Keratinocyte (primary cell): ENCODE data around the gene MAPK13. TPM values are rescaled to one million over a fixed set of nuclear protein-coding genes. Genes with fewer than 3 reads are reported as not detected.

Experiments used
- DNase-seq: peaks from one replicate; pipeline ENCODE4 v3.0.0-alpha.2; 2011; ENCODE audit warnings: low read depth, missing footprints, low spot score
- FAIRE-seq: peaks from 2 replicates; lab custom pipeline; 2011; peaks lifted over from hg19 to GRCh38; lab: Jason Lieb, UNC
- H2AFZ ChIP-seq: 2 replicates; pipeline ENCODE4 v1.6.0; 2012; ENCODE audit warnings: low read length, control low read depth, inconsistent platforms; ENCODE audit not compliant: control insufficient read depth
- H3K27ac ChIP-seq: 2 replicates; pipeline ENCODE4 v1.5.1; 2011; ENCODE audit warnings: low read length; ENCODE audit not compliant: control insufficient read depth, insufficient read depth
- H3K27me3 ChIP-seq: 3 replicates; pipeline ENCODE4 v1.6.0; 2011; ENCODE audit warnings: low read length; ENCODE audit not compliant: control insufficient read depth, insufficient read depth; ENCODE audit errors: extremely low read depth
- H3K36me3 ChIP-seq, 2 experiments: 2 replicates in 1 of 2; 3 replicates in 1 of 2; pipeline ENCODE4 v1.5.1; 2011; ENCODE audit warnings: low read length in 2 of 2, mild to moderate bottlenecking in 1 of 2; ENCODE audit not compliant: control insufficient read depth in 2 of 2, insufficient read depth in 2 of 2; ENCODE audit errors: extremely low read depth in 1 of 2
- H3K4me1 ChIP-seq: 3 replicates; pipeline ENCODE4 v1.5.1; 2011; ENCODE audit warnings: low read length; ENCODE audit not compliant: control insufficient read depth, insufficient read depth; ENCODE audit errors: extremely low read depth
- H3K4me2 ChIP-seq: 3 replicates; pipeline ENCODE4 v1.6.0; 2011; ENCODE audit warnings: low read depth, low read length; ENCODE audit not compliant: control insufficient read depth, insufficient read depth; ENCODE audit errors: extremely low read depth
- H3K4me3 ChIP-seq, 3 experiments: fragments of 200-600 bp in 1 of 3; sonication (generic) in 1 of 3; 2 replicates in 2 of 3; 3 replicates in 1 of 3; pipeline ENCODE4 v1.5.1; 2011 to 2016; ENCODE audit warnings: low read length in 3 of 3, mild to moderate bottlenecking in 3 of 3, control low read depth in 2 of 3, inconsistent platforms in 1 of 3, low read depth in 1 of 3, mixed read lengths in 1 of 3, mixed run types in 1 of 3, moderate library complexity in 1 of 3; ENCODE audit not compliant: control insufficient read depth in 2 of 3, insufficient read depth in 2 of 3; ENCODE audit errors: extremely low read depth in 1 of 3
- H3K79me2 ChIP-seq: 2 replicates; pipeline ENCODE4 v1.6.0; 2012; ENCODE audit warnings: low read length; ENCODE audit not compliant: control insufficient read depth, insufficient read depth
- H3K9ac ChIP-seq: 3 replicates; pipeline ENCODE4 v1.6.0; 2011; ENCODE audit warnings: low read length; ENCODE audit not compliant: control insufficient read depth, insufficient read depth; ENCODE audit errors: extremely low read depth
- H3K9me1 ChIP-seq: 3 replicates; pipeline ENCODE4 v1.6.0; 2011; ENCODE audit warnings: low read length; ENCODE audit not compliant: control insufficient read depth, insufficient read depth; ENCODE audit errors: extremely low read depth
- H3K9me3 ChIP-seq: 2 replicates; pipeline ENCODE4 v1.5.1; 2012; ENCODE audit warnings: low read depth, low read length; ENCODE audit not compliant: control insufficient read depth
- H4K20me1 ChIP-seq: 3 replicates; pipeline ENCODE4 v1.6.0; 2011; ENCODE audit warnings: low read length; ENCODE audit not compliant: control insufficient read depth, insufficient read depth; ENCODE audit errors: extremely low read depth
- EZH2 ChIP-seq: IDR thresholded peaks from one replicate; pipeline ENCODE4 v1.6.1; 2012; ENCODE audit warnings: inconsistent platforms, mild to moderate bottlenecking, low read length, moderate library complexity
- dilution Hi-C: fragments of 300-500 bp; cut with MboI; formaldehyde crosslinking; loops from one replicate; pipeline ENCODE4 v1.7.0; 2020; ENCODE audit warnings: low sequenced_read_pairs; ENCODE audit not compliant: extremely low pct_ligation_motif_present
- polyA minus RNA-seq, 3 experiments: library from RNA; depleted of rRNA, polyadenylated mRNA; stranded (reverse); fragments of >200 nt; gene quantifications; 1 replicate in 1 of 3; 2 replicates in 1 of 3; 3 replicates in 1 of 3; pipeline ENCODE4 v1.2.3, GENCODE V29; 2011
- polyA plus RNA-seq, 5 experiments: library from polyadenylated mRNA; depleted of rRNA in 3 of 5; stranded (reverse) in 3 of 5; stranded (forward) in 1 of 5; unstranded in 1 of 5; fragments of >200 nt; gene quantifications; 1 replicate in 1 of 5; 2 replicates in 3 of 5; 3 replicates in 1 of 5; pipeline versions ENCODE4 v1.2.1 to v1.2.3, GENCODE V29; 2011 to 2012; ENCODE audit warnings: missing spikeins in 2 of 5, low read depth in 1 of 5, low replicate concordance in 1 of 5
- TF ChIP-seq, protein P1 (sequence below), 3 experiments: IDR thresholded peaks in 1 of 3; conservative IDR thresholded peaks in 1 of 3; optimal IDR thresholded peaks in 1 of 3; 2 replicates in 2 of 3; 3 replicates in 1 of 3; pipeline versions ENCODE3 to v1.5.1; 2011; ENCODE audit warnings: low read length in 3 of 3, mild to moderate bottlenecking in 3 of 3, moderate library complexity in 2 of 3, control low read depth in 1 of 3, inconsistent platforms in 1 of 3; ENCODE audit not compliant: insufficient read depth in 2 of 3; ENCODE audit errors: extremely low read depth in 1 of 3

MAPK13 gene
- polyA plus RNA-seq (15.7 to 31.3 TPM (median 19.3 TPM) in 3 replicates), polyA minus RNA-seq (22.9 to 27.0 TPM (median 23.2 TPM) in 3 replicates)
- 55.3 TPM for polyA plus RNA-seq (2011; ENCODE audit: low read depth)
- 20.9 and 24.6 TPM in 2 replicates for polyA plus RNA-seq (2011; cell fraction: cytosol; rRNA removed)
- 20.2 and 21.5 TPM in 2 replicates for polyA plus RNA-seq (2011; cell fraction: nucleus; rRNA removed)
- 28.5 and 37.7 TPM in 2 replicates for polyA plus RNA-seq (2012; ENCODE audit: low replicate concordance)
- 11.3 TPM for polyA minus RNA-seq (2011; cell fraction: cytosol; rRNA and poly(A)+ RNA removed)
- polyA minus RNA-seq (2011; cell fraction: nucleus; rRNA and poly(A)+ RNA removed), result 11.0 and 11.9 TPM in 2 replicates

DNA sequence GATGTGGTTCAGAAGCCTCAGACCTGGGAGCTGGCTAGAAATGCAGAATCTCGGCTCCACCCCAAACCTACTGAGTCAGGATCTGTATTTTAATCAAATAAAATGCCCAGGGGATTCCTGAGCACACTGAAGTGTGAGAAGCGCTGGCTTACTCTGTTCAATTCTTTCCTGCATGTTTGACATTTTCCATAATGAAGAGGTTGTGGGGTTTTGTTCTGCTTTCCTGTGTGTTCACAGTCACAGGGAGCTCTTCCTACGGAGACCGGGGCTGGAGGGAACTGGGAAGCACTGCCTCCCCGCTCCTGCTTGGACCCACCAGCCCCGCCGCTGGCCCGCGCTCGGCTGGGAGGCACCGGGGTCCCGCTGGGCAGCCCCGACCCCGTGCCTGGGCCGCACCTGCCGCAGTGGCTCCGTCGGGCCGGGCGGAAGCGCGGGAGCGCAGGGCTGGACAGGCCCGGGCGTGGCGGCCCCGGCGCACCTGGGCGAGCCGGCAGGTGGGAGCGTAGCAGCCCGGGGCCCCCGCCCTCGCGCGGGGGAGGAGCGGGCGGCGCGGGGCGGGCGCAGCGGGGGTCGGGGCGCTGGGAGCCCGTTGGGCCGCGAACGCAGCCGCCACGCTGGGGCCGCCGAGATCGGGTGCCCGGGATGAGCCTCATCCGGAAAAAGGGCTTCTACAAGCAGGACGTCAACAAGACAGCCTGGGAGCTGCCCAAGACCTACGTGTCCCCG is at the start of gene MAPK13:
MAPK13 (plus strand) TSS at position 573 of the 726 bp plus-strand sequence; CDS start at position 643, 70 bp downstream.
- FAIRE-seq (no peak), DNase-seq (no peak)
- Histone ChIP-seq H3K27ac (peak within 1 kb of the TSS; percentile 43), H3K9me1 (no peaks in the 10 kb centered on the region), H3K4me1 (peaks cover 30% of the 10 kb centered on the region), H3K9ac (peak within 1 kb of the TSS; percentile 73), H3K4me3 (peak within 1 kb of the TSS; percentile 47 to 69 (median 67)), H2AFZ (peak within 1 kb of the TSS; percentile 96), H3K79me2 (peaks cover 2% of the 10 kb centered on the region), H3K4me2 (peak within 1 kb of the TSS; percentile 92), H3K27me3 (no peaks in the 10 kb centered on the region), H4K20me1 (no peaks in the 10 kb centered on the region), H3K36me3 (peaks cover 0 to 3% of the 10 kb centered on the region in 2 experiments), H3K9me3 (no peaks in the 10 kb centered on the region)
- dilution Hi-C loops, result no loop called here
- TF ChIP-seq, protein P1, sequence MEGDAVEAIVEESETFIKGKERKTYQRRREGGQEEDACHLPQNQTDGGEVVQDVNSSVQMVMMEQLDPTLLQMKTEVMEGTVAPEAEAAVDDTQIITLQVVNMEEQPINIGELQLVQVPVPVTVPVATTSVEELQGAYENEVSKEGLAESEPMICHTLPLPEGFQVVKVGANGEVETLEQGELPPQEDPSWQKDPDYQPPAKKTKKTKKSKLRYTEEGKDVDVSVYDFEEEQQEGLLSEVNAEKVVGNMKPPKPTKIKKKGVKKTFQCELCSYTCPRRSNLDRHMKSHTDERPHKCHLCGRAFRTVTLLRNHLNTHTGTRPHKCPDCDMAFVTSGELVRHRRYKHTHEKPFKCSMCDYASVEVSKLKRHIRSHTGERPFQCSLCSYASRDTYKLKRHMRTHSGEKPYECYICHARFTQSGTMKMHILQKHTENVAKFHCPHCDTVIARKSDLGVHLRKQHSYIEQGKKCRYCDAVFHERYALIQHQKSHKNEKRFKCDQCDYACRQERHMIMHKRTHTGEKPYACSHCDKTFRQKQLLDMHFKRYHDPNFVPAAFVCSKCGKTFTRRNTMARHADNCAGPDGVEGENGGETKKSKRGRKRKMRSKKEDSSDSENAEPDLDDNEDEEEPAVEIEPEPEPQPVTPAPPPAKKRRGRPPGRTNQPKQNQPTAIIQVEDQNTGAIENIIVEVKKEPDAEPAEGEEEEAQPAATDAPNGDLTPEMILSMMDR (optimal IDR thresholded peaks at IDR 0.05 in 1 of 3, IDR thresholded peaks at IDR 0.05 in 1 of 3, conservative IDR thresholded peaks at IDR 0.05 in 1 of 3; ENCODE audit: extremely low read depth in 1 of 3, insufficient read depth in 2 of 3, low read length in 3 of 3), result no peak
- no peak for TF ChIP-seq EZH2

DNA sequence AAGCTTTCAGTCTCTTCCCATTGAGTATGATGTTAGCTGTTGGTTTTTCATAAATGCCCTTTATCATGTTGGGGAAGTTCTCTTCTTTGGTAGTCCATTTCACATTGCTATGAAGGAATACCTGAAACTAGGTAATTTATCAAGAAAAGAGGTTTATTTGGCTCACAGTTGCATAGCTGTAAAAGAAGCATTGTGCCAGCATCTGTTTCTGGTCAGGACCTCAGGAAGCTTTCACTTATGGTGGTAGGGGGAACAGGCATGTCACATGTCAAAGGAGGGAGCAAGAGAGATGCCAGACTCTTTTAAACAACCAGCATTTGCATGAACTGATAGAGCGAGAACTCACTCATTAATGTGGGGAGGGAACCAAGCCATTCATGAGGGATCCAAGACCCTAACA is 48.0 kb upstream of the MAPK13 start:
- no peak overlapping the region for H3K9ac ChIP-seq
- H3K4me3 ChIP-seq, result no peak overlapping the region
- FAIRE-seq (no peak), DNase-seq (no peak)
- no peaks in the 10 kb centered on the region for H4K20me1 ChIP-seq
- no peaks in the 10 kb centered on the region for H3K79me2 ChIP-seq
- dilution Hi-C loops, result no loop called here
- peaks cover 11 to 17% of the 10 kb centered on the region in 2 experiments for H3K36me3 ChIP-seq
- H3K9me3 ChIP-seq, result no peaks in the 10 kb centered on the region
- no peaks in the 10 kb centered on the region for H3K4me1 ChIP-seq
- H3K27ac ChIP-seq, result no peak overlapping the region
- H3K9me1 ChIP-seq, result peaks cover 2% of the 10 kb centered on the region
- no peak overlapping the region for H3K4me2 ChIP-seq
- TF ChIP-seq, protein P1 (optimal IDR thresholded peaks at IDR 0.05 in 1 of 3, IDR thresholded peaks at IDR 0.05 in 1 of 3, conservative IDR thresholded peaks at IDR 0.05 in 1 of 3; ENCODE audit: extremely low read depth in 1 of 3, insufficient read depth in 2 of 3, low read length in 3 of 3), result no peak
- TF ChIP-seq EZH2, result no peak
- H2AFZ ChIP-seq, result no peak overlapping the region
- no peaks in the 10 kb centered on the region for H3K27me3 ChIP-seq
